ENCODE measurements around the gene DGCR2.
A peak's percentile ranks its signal among the peaks of the same experiment; 100 is the strongest.
"Not testable (repeated sequence)": the region's sequence is repeated elsewhere in the genome, so short reads cannot be mapped to it uniquely, and the experiment has no call there.

Gene DGCR2

DNA sequence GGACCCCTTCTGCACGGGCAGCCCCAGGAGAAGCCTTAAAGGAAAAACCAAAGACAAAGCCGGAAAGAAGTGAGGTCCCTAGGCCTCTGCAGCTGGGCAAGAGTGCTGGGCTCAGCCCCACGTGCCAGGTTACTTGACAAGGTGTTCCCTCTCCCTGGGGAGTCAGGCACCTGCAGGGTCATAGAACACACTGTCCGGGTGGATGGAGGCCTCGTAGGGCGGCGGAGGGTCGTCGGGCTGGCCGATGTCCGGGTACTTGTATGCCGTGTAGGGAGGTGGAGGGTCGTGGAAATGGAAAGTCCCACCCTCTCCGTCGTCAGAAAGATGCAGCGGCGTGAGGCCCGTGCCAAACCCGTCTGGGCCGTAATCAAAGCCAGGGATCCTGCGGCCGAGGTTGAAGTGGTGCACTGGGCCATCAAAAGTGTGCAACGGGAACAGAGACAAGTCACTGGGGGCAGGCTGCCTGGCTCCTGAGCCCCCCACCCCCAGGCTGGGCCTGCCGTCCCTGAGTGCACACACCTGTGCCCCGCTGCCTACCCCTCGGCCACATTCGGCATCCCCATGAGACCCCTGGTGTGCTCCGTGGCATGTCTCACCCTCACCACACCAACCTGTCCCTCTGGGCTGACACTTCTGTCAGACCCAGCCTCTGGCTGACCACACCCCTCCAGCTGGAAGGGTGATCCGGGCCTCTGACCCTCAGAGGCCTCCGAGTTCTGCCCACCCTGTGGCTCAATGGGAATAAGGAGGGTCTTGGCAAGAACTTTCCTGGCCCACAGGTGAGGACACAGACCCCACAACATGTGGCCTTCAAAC, 81.1 kb downstream of the DGCR2 start:
- peaks cover 45 to 58% of the 10 kb centered on the region in 2 donors for H3K36me3 Mint-ChIP-seq
- ATAC-seq (replicated peaks) (no peak), DNase-seq (no peak)
- H3K9me3 Mint-ChIP-seq, result no peaks in the 10 kb centered on the region
- H3K4me3 Mint-ChIP-seq, result no peak overlapping the region
- no peaks in the 10 kb centered on the region for H3K4me1 Mint-ChIP-seq
- no peak overlapping the region for H3K27ac Mint-ChIP-seq
- no peaks in the 10 kb centered on the region for H3K27me3 Mint-ChIP-seq

DNA sequence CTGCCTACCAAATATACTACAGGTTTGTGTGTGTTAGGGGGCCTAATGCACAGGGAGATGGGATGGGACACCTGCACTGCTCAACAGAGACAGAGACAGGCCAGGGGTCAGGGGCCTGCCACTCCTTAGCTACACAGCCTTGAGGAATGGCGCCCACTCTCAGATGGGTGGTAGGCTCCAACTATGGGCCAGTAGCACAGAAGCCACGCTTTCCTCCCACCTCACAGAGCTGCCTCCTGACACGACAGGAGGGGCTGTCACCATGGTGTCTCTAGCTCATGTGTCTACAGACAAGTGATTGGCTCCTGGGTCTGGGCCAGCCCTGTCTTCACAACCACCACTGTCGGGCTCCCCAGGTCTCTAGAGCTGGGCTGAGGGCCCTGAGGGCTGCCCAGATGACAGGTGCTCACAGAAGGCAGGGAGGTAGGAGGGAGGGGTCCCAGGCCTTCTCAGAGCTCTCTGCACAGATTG, 81.8 kb downstream of the DGCR2 start:
- Mint-ChIP-seq H3K9me3 (no peaks in the 10 kb centered on the region), H3K36me3 (peaks cover 43 to 56% of the 10 kb centered on the region in 2 donors), H3K27ac (peak overlapping the region; percentile 47), H3K4me1 (no peaks in the 10 kb centered on the region), H3K27me3 (no peaks in the 10 kb centered on the region), H3K4me3 (no peak overlapping the region)
- ATAC-seq (replicated peaks), result no peak
- no peak for DNase-seq

DNA sequence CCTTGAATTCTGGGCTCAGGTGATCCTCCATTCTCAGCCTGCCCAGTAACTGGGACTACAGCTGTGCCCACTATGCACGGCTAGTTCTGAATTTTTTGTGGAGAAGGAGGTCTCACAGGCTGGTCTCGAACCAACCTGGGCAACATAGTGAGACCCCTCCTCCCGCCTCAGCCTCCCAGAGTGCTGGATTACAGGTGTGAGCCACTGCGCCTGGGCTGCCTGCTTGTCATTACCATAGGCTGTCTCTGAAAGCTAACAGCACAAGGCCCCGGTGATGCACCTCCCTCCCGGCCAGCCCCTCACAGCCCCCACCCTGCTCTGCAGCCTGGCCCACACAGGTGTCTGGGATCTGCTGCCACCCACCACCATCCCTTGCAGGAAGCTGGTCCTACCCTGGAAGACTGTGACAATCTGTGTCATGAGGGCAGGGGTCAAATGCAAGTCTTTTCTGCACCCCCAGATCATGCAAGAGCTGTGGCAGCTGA, 82.4 kb downstream of the DGCR2 start:
- Mint-ChIP-seq H3K4me1 (no peaks in the 10 kb centered on the region), H3K36me3 (peaks cover 40 to 50% of the 10 kb centered on the region in 2 donors), H3K27me3 (no peaks in the 10 kb centered on the region), H3K4me3 (no peak overlapping the region), H3K9me3 (no peaks in the 10 kb centered on the region), H3K27ac (peak overlapping the region; percentile 56)
- ATAC-seq (replicated peaks) (no peak), DNase-seq (no peak)

DNA sequence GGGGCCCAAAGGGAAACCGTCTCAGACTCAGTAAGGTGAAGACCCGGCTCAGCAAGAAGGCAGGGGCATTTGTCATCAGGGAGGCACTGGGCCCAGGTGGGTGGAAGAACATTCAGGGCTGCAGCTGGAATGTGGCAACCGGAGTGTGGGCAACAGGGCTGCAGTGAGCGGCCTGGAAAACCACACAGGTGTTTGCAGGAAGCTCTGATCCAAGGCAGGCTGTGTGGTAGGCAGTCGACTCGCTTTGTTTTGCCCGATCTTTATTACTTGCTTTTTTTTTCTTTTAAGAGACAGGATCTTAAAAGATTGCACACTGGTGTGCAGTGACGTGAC, 82.8 kb downstream of the DGCR2 start:
- DNase-seq, result no peak
- no peaks in the 10 kb centered on the region for H3K27me3 Mint-ChIP-seq
- H3K4me1 Mint-ChIP-seq, result no peaks in the 10 kb centered on the region
- peak overlapping the region; percentile 56 for H3K27ac Mint-ChIP-seq
- peaks cover 38 to 46% of the 10 kb centered on the region in 2 donors for H3K36me3 Mint-ChIP-seq
- no peaks in the 10 kb centered on the region for H3K9me3 Mint-ChIP-seq
- no peak overlapping the region for H3K4me3 Mint-ChIP-seq
- no peak for ATAC-seq (replicated peaks)

DNA sequence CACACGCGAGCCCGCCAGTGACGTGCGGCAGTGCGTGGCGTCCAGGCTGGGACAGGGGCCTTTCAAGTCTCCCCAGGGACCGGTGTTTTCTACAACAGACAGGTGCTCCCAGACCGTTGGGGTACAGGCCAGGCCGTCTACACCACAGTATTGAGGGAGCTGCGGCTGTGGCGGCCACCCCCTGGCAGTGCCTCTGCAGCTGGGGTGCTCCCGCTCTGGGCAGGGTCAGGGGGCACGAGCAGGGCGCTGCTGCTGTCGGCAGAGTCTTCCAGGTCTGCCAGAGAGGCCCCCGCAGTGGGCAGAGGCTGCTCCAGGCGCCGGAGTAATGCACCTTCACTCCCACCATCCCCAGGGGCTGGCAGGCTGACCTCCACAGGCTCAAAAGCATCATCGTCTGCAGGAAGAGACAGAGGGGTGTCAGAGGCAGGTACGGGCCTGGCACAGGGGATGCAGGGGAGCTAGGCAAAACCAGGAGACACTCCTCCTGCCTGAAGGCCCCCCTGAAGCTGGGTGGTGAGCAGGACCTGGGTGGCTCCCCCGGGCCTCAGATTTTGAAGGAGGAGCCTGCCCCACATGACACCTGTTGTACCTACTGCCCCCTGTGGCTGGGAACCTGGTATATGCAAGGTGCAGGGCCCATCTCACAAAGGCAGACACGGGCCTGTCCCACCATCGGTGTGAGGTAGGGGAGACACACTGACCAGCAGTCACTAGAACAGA, 83.3 kb downstream of the DGCR2 start:
- H3K36me3 Mint-ChIP-seq, result peaks cover 36 to 41% of the 10 kb centered on the region in 2 donors
- ATAC-seq (replicated peaks) (no peak), DNase-seq (no peak)
- H3K4me3 Mint-ChIP-seq, result no peak overlapping the region
- H3K4me1 Mint-ChIP-seq, result no peaks in the 10 kb centered on the region
- H3K27ac Mint-ChIP-seq, result no peak overlapping the region
- H3K27me3 Mint-ChIP-seq, result no peaks in the 10 kb centered on the region
- no peaks in the 10 kb centered on the region for H3K9me3 Mint-ChIP-seq

DNA sequence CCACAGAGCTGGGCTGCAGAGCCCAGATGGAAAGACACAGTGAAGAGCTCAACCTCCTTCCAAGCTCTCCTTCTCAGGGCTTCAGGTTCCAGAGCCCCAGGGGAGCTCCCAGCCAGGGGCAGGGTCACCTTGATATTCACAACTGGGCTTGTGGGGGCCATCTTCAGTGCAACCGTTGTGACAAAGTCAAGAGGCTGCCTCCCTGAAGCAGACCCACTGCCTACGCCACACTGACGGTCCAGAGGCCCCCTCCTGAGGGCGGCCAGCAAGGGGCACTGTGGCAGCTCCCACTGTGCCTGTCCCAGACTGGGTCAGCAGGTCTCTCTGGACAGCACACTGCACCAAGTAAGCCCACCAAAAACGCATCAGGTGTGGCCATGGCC, 84.1 kb downstream of the DGCR2 start:
- H3K36me3 Mint-ChIP-seq, result peaks cover 34 to 37% of the 10 kb centered on the region in 2 donors
- no peak overlapping the region for H3K4me3 Mint-ChIP-seq
- no peaks in the 10 kb centered on the region for H3K4me1 Mint-ChIP-seq
- H3K27me3 Mint-ChIP-seq, result no peaks in the 10 kb centered on the region
- H3K9me3 Mint-ChIP-seq, result no peaks in the 10 kb centered on the region
- no peak for DNase-seq
- no peak overlapping the region for H3K27ac Mint-ChIP-seq
- no peak for ATAC-seq (replicated peaks)

DNA sequence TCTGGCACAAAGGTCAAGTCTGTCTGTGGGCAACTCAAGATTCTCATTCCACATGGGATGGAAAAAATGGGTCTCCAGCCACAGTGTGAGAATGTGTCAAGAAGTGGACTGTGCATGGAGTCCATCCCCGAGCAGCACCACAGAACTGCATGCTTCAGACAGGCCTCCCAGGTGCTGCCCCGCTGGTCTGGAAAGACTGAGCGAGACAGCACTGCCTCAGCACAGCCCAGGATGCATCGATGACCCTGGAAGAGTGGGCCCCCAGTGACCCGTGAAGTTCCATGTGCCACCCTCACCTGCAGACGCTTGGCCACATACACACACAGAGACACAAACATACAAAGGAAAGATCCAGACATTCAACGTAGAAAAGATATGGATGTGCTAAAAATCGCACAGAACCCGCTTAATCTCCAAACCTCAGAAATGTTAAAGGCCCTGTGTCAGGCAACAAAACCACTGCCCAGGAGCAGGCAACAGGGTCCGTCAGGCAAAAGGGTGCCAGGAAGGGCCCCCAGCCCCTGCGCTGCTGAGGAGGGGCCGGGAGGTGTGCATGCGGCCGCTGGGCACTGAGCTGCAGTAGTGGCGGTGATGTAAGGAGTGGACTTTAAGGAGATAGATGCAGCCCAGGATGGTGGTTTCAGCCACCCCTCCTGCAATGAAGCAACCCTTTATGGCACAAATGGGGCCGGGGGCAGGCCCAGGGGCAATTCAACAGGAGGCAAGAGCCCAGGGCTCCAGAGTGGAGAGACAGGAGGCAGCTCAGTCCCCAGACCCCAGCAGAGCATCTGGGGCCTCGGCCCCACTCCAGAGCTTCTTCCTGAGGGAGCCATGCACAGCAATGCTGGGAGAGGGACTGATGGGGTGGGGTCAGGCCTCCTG, 84.7 kb downstream of the DGCR2 start:
- ATAC-seq (replicated peaks) (no peak), DNase-seq (no peak)
- Mint-ChIP-seq H3K4me3 (no peak overlapping the region), H3K36me3 (peaks cover 32 to 34% of the 10 kb centered on the region in 2 donors), H3K27me3 (no peaks in the 10 kb centered on the region), H3K27ac (peak overlapping the region; percentile 28), H3K9me3 (no peaks in the 10 kb centered on the region), H3K4me1 (no peaks in the 10 kb centered on the region)

DNA sequence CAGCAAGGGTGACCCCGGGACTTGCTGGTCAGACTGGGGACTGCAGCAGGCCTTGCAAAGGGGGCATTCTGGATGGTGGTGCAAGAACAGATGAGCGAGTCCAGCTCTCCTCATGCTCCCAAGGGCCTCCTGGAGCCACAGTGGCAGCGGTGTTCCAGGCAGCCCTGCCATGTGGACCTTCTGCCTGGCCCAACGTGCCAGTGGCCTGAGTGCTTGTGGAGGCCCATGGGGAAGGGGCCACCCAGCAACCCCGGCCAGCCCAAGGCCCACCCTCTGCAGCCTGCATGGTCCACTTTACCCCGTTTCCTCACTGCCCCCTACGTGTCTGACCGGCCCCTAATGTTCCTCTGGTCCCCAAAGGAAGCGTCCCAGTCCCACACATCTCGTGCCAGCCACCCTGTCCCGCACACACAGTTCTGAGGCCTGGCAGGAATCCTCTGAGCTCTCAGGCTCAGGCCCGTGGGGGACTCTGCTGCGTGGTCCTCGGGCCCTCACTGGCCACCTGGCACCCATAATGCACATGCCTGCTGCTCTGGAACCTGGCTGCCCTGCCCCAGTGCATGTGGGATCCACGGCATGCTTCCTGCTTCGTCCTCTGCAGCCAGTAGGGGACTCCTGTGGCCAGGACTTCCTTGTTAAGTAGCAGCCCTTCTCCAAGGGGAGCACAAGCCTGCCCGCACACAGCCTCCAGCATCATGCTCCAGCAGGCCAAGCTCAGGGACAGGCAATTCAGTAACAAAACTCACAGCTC, 85.5 kb downstream of the DGCR2 start:
- H3K9me3 Mint-ChIP-seq, result no peaks in the 10 kb centered on the region

DNA sequence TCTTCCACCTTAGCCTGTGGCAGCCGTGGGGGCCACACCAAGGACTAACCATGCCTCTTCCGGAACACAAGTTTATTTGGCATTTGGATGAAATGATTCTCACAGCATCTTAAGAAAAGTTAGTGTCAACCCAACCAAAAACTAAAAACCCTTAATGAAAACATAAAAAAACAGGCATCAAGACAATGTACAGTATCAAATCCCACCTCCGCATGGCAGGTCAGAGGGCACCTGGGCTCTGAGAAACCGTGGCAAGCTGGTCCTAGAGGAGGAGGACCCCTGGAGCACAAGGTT, 86.0 kb downstream of the DGCR2 start:
- no peak overlapping the region for H3K4me3 Mint-ChIP-seq
- H3K27ac Mint-ChIP-seq, result no peak overlapping the region
- ATAC-seq (replicated peaks) (no peak), DNase-seq (no peak)
- H3K4me1 Mint-ChIP-seq, result no peaks in the 10 kb centered on the region
- H3K9me3 Mint-ChIP-seq, result no peaks in the 10 kb centered on the region
- H3K36me3 Mint-ChIP-seq, result peaks cover 20 to 21% of the 10 kb centered on the region in 2 donors
- peaks cover 0 to 5% of the 10 kb centered on the region in 2 donors for H3K27me3 Mint-ChIP-seq

More for the DNA sequence above, 85.5 kb downstream of the DGCR2 start:
- Mint-ChIP-seq H3K4me1 (no peaks in the 10 kb centered on the region), H3K27ac (no peak overlapping the region), H3K36me3 (peaks cover 26% of the 10 kb centered on the region in 2 donors), H3K27me3 (no peaks in the 10 kb centered on the region), H3K4me3 (no peak overlapping the region)
- ATAC-seq (replicated peaks) (no peak), DNase-seq (no peak)

DNA sequence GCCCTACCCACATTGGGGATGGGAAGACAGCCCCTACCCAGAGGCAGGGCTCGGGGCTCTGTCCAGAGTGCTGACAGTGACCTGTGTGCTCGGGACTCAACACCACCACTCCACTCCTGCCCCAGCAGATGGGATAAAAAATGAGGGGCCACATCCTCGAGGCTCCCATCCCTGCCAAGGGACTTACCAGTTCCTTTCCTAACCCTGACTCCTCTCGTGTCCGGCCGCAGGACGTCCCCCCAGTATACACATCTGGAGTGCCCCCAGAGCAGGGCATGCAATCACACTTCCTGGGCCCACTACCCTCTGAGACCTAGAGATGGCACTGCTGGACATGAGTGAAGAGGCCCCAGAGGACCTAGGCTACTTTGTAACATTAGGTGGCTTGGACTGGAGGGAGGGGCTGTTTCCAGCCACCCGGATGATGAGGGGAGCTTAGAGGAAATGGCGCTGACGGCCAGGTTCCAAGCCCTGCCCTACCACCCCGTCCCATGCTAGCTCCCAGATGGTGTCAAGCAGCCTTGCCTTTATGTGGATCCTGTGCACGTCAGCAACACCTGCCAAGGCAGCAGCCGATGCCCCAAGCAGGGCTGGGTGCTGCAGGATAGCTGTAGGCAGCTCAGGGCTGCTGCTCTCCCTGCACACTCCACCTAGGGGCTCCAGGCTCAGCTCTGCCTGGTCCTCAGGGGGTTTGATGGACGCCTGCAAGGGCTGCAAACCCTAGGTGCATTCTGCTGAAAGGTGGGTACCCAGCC, 86.6 kb downstream of the DGCR2 start:
- Mint-ChIP-seq H3K4me3 (no peak overlapping the region), H3K36me3 (peaks cover 15 to 20% of the 10 kb centered on the region in 2 donors)
- DNase-seq, result no peak

DNA sequence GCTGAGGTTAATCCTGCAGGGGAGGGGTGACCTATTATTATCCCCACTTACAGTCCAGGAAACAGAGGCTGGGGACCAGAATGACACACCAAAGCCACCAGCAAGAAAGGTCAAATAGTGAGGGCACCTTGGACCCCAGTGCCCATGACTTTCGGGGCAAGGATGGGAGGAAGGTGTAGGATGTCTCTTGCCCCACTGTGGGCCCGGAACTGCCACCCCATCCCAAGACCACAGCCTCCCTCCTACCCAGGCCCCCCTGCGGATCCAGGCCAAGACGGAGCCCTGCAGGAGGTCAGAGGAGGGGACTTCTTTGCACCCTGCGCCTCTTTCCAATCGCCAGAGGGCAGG, 87.1 kb downstream of the DGCR2 start:
- peaks cover 7 to 16% of the 10 kb centered on the region in 2 donors for H3K27me3 Mint-ChIP-seq
- DNase-seq; ATAC-seq (replicated peaks); H3K4me1 Mint-ChIP-seq; H3K9me3 Mint-ChIP-seq; H3K27ac Mint-ChIP-seq; H3K4me3 Mint-ChIP-seq: not testable (repeated sequence)
- H3K36me3 Mint-ChIP-seq, result peaks cover 10 to 16% of the 10 kb centered on the region in 2 donors

More for the DNA sequence above, 86.6 kb downstream of the DGCR2 start:
- Mint-ChIP-seq H3K9me3 (no peaks in the 10 kb centered on the region), H3K4me1 (no peaks in the 10 kb centered on the region), H3K27ac (no peak overlapping the region), H3K27me3 (peaks cover 3 to 10% of the 10 kb centered on the region in 2 donors)
- ATAC-seq (replicated peaks), result peak; percentile 31 to 34

DNA sequence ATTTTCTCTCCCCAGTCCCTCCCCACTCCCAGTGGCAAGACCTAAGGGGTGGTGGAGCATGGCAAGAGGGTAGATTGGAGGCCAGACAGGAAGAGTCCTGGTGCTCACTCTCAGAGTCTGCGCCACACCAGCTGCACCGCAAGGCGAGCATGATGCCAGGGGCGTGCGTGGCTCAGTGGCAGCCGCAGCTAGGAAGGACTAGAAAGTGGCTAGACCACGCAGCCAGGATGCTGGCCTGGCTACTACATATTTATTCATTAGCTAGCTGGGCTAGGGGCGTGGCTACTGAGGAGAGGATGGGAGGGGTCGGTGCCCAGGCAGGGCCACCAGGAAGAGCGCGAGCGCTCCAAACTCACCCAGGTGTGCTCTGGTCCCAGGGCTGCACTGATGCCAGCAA, 87.5 kb downstream of the DGCR2 start:
- H3K4me3 Mint-ChIP-seq; H3K4me1 Mint-ChIP-seq; H3K27ac Mint-ChIP-seq; DNase-seq; H3K9me3 Mint-ChIP-seq; ATAC-seq (replicated peaks): not testable (repeated sequence)
- Mint-ChIP-seq H3K27me3 (peaks cover 7 to 16% of the 10 kb centered on the region in 2 donors), H3K36me3 (peaks cover 7 to 13% of the 10 kb centered on the region in 2 donors)

DNA sequence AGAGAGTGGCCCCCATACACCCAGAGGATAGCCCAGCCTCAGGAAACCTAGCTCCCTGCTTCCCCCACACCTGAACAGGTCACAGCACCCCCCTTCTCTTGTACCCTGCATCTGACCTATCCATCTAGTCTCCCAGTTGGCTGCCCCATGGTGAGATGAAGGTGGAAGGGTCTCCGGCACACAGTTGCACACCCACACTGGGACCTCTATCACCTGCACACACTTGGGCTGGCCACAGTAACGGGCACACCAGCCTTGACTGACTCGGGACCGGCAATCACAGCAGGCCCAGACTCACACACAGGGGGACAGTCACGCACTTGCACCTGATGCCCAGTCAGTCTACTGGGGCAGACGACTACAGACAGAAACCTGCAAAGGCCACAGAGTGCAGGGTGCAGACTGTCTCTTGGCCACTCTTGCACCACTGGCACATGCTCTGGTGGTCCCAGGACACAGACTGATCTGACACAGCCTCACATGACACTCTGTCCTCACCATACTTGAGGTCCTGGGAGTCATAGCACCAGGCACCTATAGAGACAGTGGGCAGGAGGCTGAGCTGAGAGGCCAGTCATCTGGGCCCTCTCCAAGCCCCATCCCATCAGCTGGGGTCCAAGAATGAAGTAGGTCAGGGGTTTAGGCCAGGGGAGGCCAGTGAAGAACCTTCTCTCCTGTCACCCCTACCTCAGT, 88.0 kb downstream of the DGCR2 start:
- ATAC-seq (replicated peaks); H3K27ac Mint-ChIP-seq; H3K9me3 Mint-ChIP-seq; DNase-seq; H3K4me3 Mint-ChIP-seq; H3K4me1 Mint-ChIP-seq: not testable (repeated sequence)
- Mint-ChIP-seq H3K36me3 (peaks cover 7 to 11% of the 10 kb centered on the region in 2 donors), H3K27me3 (peaks cover 7 to 16% of the 10 kb centered on the region in 2 donors)

Data from stimulated activated naive B cell treated with anti-CD40 and anti-IgM and Interleukin-4, amounts not matched to agents 10 μg/mL and 1 μg/mL and 100 μg/mL, for 72 hours (primary cell).